GM12878 (cell line): ENCODE results near the gene PDE6A. TPM values are rescaled to one million over a fixed set of nuclear protein-coding genes. Genes with fewer than 3 reads are reported as not detected.

Experiments
- ATAC-seq: fragments of 200-7000 bp; cut with Tn5 transposase; 3 replicates; pipeline ENCODE4 v1.9.1; 2020; ENCODE audit warnings: mild to moderate bottlenecking, moderate library complexity
- BruUV-seq: library from RNA; stranded (reverse); fragments of 400-500 nt; replicated peaks from 2 replicates; lab custom pipeline; 2021; lab: Mats Ljungman, UMichigan
- CTCF ChIA-PET: fragments of 300-600 bp; sonication (Branson Sonifier 250); formaldehyde crosslinking; extraction: SDS; loops from one replicate; lab custom pipeline; 2021; ENCODE audit warnings: inconsistent platforms; lab: Yijun Ruan, JAX
- POLR2A ChIA-PET: fragments of 350-600 bp; formaldehyde crosslinking; extraction: SDS; loops from one replicate; lab custom pipeline; 2021; ENCODE audit warnings: inconsistent platforms; lab: Charles Lee
- RAD21 ChIA-PET: fragments of 300-600 bp; sonication (Branson Sonifier 250); formaldehyde crosslinking; loops from one replicate; lab custom pipeline; 2023; ENCODE audit warnings: antibody characterized with exemption; ENCODE audit not compliant: unreplicated experiment; lab: Charles Lee
- SMC1A ChIA-PET: fragments of 300-600 bp; sonication (Branson Sonifier 250); formaldehyde crosslinking; loops from one replicate; lab custom pipeline; 2023; ENCODE audit not compliant: unreplicated experiment, uncharacterized antibody; lab: Charles Lee
- DNase-seq: peaks from one replicate; pipeline ENCODE4 v3.0.0-alpha.2; 2011; ENCODE audit warnings: low read depth, low spot score
- FAIRE-seq: peaks from 3 replicates; lab custom pipeline; 2011; peaks lifted over from hg19 to GRCh38; lab: Jason Lieb, UNC
- H2AFZ ChIP-seq: 2 replicates; pipeline ENCODE4 v1.6.0; 2011; ENCODE audit warnings: low read depth, low read length, control low read depth; ENCODE audit not compliant: control insufficient read depth
- H3K27ac ChIP-seq: 2 replicates; pipeline ENCODE4 v1.5.1; 2011; ENCODE audit warnings: control low read depth; ENCODE audit not compliant: control insufficient read depth, insufficient read depth
- H3K27me3 ChIP-seq, 2 experiments: replicated peaks in 1 of 2; 2 replicates each; pipeline versions ENCODE4 v1.6.0 to v1.6.1; 2011; ENCODE audit warnings: low read length in 1 of 2; ENCODE audit not compliant: control insufficient read depth in 2 of 2, insufficient read depth in 2 of 2
- H3K36me3 ChIP-seq, 2 experiments: 2 replicates each; pipeline ENCODE4 v1.5.1; 2011; ENCODE audit warnings: low read length in 1 of 2; ENCODE audit not compliant: control insufficient read depth in 2 of 2, insufficient read depth in 2 of 2
- H3K4me1 ChIP-seq: 2 replicates; pipeline ENCODE4 v1.6.1; 2011; ENCODE audit warnings: mild to moderate bottlenecking, low read length, moderate library complexity, mixed read lengths; ENCODE audit not compliant: control insufficient read depth, insufficient read depth
- H3K4me2 ChIP-seq: 2 replicates; pipeline ENCODE4 v1.6.0; 2011; ENCODE audit warnings: control low read depth; ENCODE audit not compliant: control insufficient read depth, insufficient read depth
- H3K4me3 ChIP-seq: fragments of 200-600 bp; sonication (generic); 2 replicates; pipeline ENCODE4 v1.5.1; 2016
- H3K79me2 ChIP-seq: 2 replicates; pipeline ENCODE4 v1.6.0; 2011; ENCODE audit warnings: low read length; ENCODE audit not compliant: control insufficient read depth, insufficient read depth
- H3K9ac ChIP-seq: 2 replicates; pipeline ENCODE4 v1.8.0; 2011; ENCODE audit warnings: low read length, control low read depth, mixed read lengths; ENCODE audit not compliant: control insufficient read depth, insufficient read depth
- H3K9me3 ChIP-seq: replicated peaks from 3 replicates; pipeline ENCODE4 v1.5.1; 2011; ENCODE audit warnings: mild to moderate bottlenecking, low read length; ENCODE audit not compliant: control insufficient read depth, insufficient read depth
- H4K20me1 ChIP-seq: 2 replicates; pipeline ENCODE4 v1.6.0; 2011; ENCODE audit not compliant: control insufficient read depth, insufficient read depth
- BHLHE40 ChIP-seq, 2 experiments: fragments of 450-650 bp in 1 of 2; IDR thresholded peaks; 2 replicates each; pipeline ENCODE4 v1.6.1; 2011 to 2017; ENCODE audit warnings: low read depth in 2 of 2, borderline replicate concordance in 1 of 2, improper control_type of control experiment in 1 of 2, low read length in 1 of 2, mild to moderate bottlenecking in 1 of 2
- CREM ChIP-seq: IDR thresholded peaks from 2 replicates; pipeline ENCODE4 v1.6.1; 2014; ENCODE audit warnings: antibody characterized with exemption, low read depth
- GATAD2B ChIP-seq: fragments of 450-650 bp; conservative IDR thresholded peaks from 2 replicates; pipeline ENCODE4 v1.6.1; 2017; ENCODE audit warnings: low read depth, mild to moderate bottlenecking, moderate library complexity
- IRF3 ChIP-seq: fragments of 450-650 bp; IDR thresholded peaks from 2 replicates; pipeline ENCODE4 v1.6.1; 2014; ENCODE audit warnings: mild to moderate bottlenecking
- NKRF ChIP-seq: fragments of 450-650 bp; conservative IDR thresholded peaks from 2 replicates; pipeline ENCODE4 v1.6.1; 2017; ENCODE audit warnings: mild to moderate bottlenecking, moderate library complexity
- NR2C2 ChIP-seq: IDR thresholded peaks from 2 replicates; pipeline ENCODE4 v1.6.1; 2011; ENCODE audit warnings: borderline replicate concordance, low read depth; ENCODE audit not compliant: control insufficient read depth, insufficient read length
- PKNOX1 ChIP-seq: fragments of 450-650 bp; IDR thresholded peaks from 2 replicates; pipeline ENCODE4 v1.6.1; 2016; ENCODE audit warnings: mild to moderate bottlenecking
- RAD21 ChIP-seq: IDR thresholded peaks from 2 replicates; pipeline ENCODE4 v1.6.1; 2011; ENCODE audit warnings: mild to moderate bottlenecking, low read depth, low read length, moderate library complexity; ENCODE audit not compliant: insufficient read depth
- SKIL ChIP-seq: fragments of 450-650 bp; IDR thresholded peaks from 2 replicates; pipeline ENCODE4 v1.6.1; 2017; ENCODE audit warnings: mild to moderate bottlenecking, low read depth, inconsistent platforms; ENCODE audit not compliant: poor library complexity, severe bottlenecking
- SPI1 ChIP-seq: IDR thresholded peaks from 2 replicates; pipeline ENCODE4 v1.6.1; 2011; ENCODE audit warnings: low read depth, mild to moderate bottlenecking, low read length, moderate library complexity, borderline replicate concordance; ENCODE audit not compliant: insufficient read depth
- TCF12 ChIP-seq: IDR thresholded peaks from 2 replicates; pipeline ENCODE4 v1.6.1; 2011; ENCODE audit warnings: low read depth, mild to moderate bottlenecking, low read length
- YY1 ChIP-seq: IDR thresholded peaks from 2 replicates; pipeline ENCODE4 v1.6.1; 2011; ENCODE audit warnings: low read depth, mild to moderate bottlenecking, low read length
- ZBED1 ChIP-seq: IDR thresholded peaks from 2 replicates; pipeline ENCODE4 v1.6.1; 2016; ENCODE audit warnings: borderline replicate concordance
- ZBTB33 ChIP-seq: fragments of 450-650 bp; IDR thresholded peaks from 2 replicates; pipeline ENCODE4 v1.6.1; 2017; ENCODE audit warnings: mild to moderate bottlenecking
- WGBS: methylation state at CpG from one replicate; pipeline ENCODE4 v1.1.6; 2016; ENCODE audit warnings: low lambda C conversion rate; ENCODE audit not compliant: insufficient replicate concordance, insufficient coverage; ENCODE audit errors: missing lambda C conversion rate; 5-methylcytosine and 5-hydroxymethylcytosine counted together
- in situ Hi-C: fragments of 300-500 bp; cut with MboI; formaldehyde crosslinking; loops from 9 replicates; pipeline ENCODE4 v1.14.3; 2018; ENCODE audit warnings: mixed read lengths
- intact Hi-C: fragments of 100-400 bp; cut with micrococcal nuclease; formaldehyde crosslinking; loops from one replicate; pipeline ENCODE4 v1.14.2; 2022; ENCODE audit not compliant: unreplicated experiment
- polyA plus RNA-seq, 11 experiments: library from polyadenylated mRNA; depleted of rRNA in 4 of 11; unstranded in 6 of 11; stranded (reverse) in 5 of 11; fragments of >200 nt; fragmentation: Nextera tagmentation in 4 of 11; fragmentation: Illumina TruSeq in 1 of 11; extraction: Ambion mirVana in 4 of 11; extraction: Trizol in 1 of 11; gene quantifications; 1 replicate in 1 of 11; 2 replicates in 10 of 11; pipeline versions ENCODE4 v1.2.1 to v1.2.3, GENCODE V29; 2011 to 2016; ENCODE audit warnings: inconsistent platforms in 2 of 11, missing spikeins in 2 of 11, low read depth in 1 of 11
- total RNA-seq, 4 experiments: library from RNA; depleted of rRNA in 3 of 4; stranded (reverse); fragments of >200 nt in 3 of 4; fragmentation: Illumina TruSeq in 1 of 4; extraction: Trizol in 1 of 4; gene quantifications; 2 replicates each; pipeline versions ENCODE4 v1.2.1 to v1.2.3, GENCODE V29; 2013 to 2021

PDE6A gene
- total and polyA plus RNA-seq, 10 of the 15 experiments (the other 5 are each of a cell fraction or from before 2014, with no cell fraction given) = 0.05 to 0.26 TPM; not detected in 8

- Histone ChIP-seq H3K4me3 (no peak overlapping the region), H3K79me2 (no peaks in the 10 kb centered on the region), H4K20me1 (no peaks in the 10 kb centered on the region), H3K4me1 (no peaks in the 10 kb centered on the region), H3K27me3 (no peaks in the 10 kb centered on the region), H3K9ac (no peak overlapping the region), H2AFZ (no peak overlapping the region), H3K27ac (no peak overlapping the region), H3K4me2 (no peak overlapping the region), H3K36me3 (no peaks in the 10 kb centered on the region), H3K9me3 (no peaks in the 10 kb centered on the region)
- ChIA-PET POLR2A (no interaction called here), CTCF (interaction anchor here (0.9 to 1.8 kb wide), 2 partner anchors 12 to 37 kb away, joined by 3 to 5 read pairs; no protein-coding TSS in a partner anchor), SMC1A (interaction anchor here (0.7 to 1.6 kb wide), 2 partner anchors 9 to 36 kb away, joined by 3 read pairs; no protein-coding TSS in a partner anchor), RAD21 (no interaction called here)
- in situ Hi-C loops (no loop called here), intact Hi-C loops (no loop called here)
- DNase-seq (no peak), FAIRE-seq (no peak), ATAC-seq (no peak)
- TF ChIP-seq ZBTB33 (no peak), NR2C2 (no peak), RAD21 (no peak), SPI1 (no peak), NKRF (no peak), BHLHE40 (IDR thresholded peaks at IDR 0.05; ENCODE audit: borderline replicate concordance in 1 of 2, low read depth in 2 of 2, low read length in 1 of 2) (no peak), YY1 (no peak), ZBED1 (no peak), SKIL (no peak), IRF3 (no peak), CREM (no peak), GATAD2B (no peak), PKNOX1 (no peak), TCF12 (no peak)
- WGBS = 62% methylated on average over 6 of the region's 6 CpGs
- no TSS peak for BruUV-seq
Measured at GRCh38 chr5:149922950-149923349, 21.6 kb downstream of the PDE6A start.
